GM23248 (cell line): ENCODE results near the gene DUSP5.

Experiments
- EZH2 ChIP-seq: fragments of 200-600 bp; sonication (generic); IDR thresholded peaks from 2 replicates; pipeline ENCODE4 v1.6.1; 2018; ENCODE audit warnings: antibody characterized with exemption, mild to moderate bottlenecking; ENCODE audit not compliant: insufficient read depth, poor library complexity, severe bottlenecking
- EZH2phosphoT487 ChIP-seq: fragments of 200-600 bp; sonication (generic); IDR thresholded peaks from 2 replicates; pipeline ENCODE4 v1.6.1; 2018; ENCODE audit warnings: antibody characterized with exemption, moderate library complexity, mild to moderate bottlenecking, low read depth; ENCODE audit not compliant: insufficient read depth

GRCh38 chr10:110516815-110517492, 19.2 kb downstream of the DUSP5 start:
- TF ChIP-seq EZH2: no peak
- TF ChIP-seq EZH2phosphoT487: no peak
